Stomach (tissue), 9 donors: ENCODE measurements around the gene BCL3. TPM values are rescaled to one million over a fixed set of nuclear protein-coding genes. Genes with fewer than 3 reads are reported as not detected.

Experiments used
- DNase-seq, 2 donors: peaks; one replicate each; pipeline versions ENCODE4 v3.0.0 to v3.0.0-alpha.2; 2013 to 2019
- H3K27ac ChIP-seq, 5 donors: fragments of 200-600 bp in 4 of 5; sonication (generic) in 4 of 5; one replicate each; pipeline ENCODE4 v1.5.1; 2013 to 2019; ENCODE audit warnings: mild to moderate bottlenecking in 1 of 5, moderate library complexity in 1 of 5
- H3K27me3 ChIP-seq, 3 donors: fragments of 200-600 bp; sonication (generic); one replicate each; pipeline ENCODE4 v1.5.1; 2017 to 2019; ENCODE audit warnings: mixed run types in 1 of 3
- H3K36me3 ChIP-seq, 4 donors: fragments of 200-600 bp; sonication (generic); 1 replicate in 3 of 4; 2 replicates in 1 of 4; pipeline ENCODE4 v1.5.1; 2016 to 2019
- H3K4me1 ChIP-seq, 4 donors: fragments of 200-600 bp; sonication (generic); one replicate each; pipeline ENCODE4 v1.5.1; 2016 to 2019
- H3K4me3 ChIP-seq, 4 donors: fragments of 200-600 bp; sonication (generic) in 3 of 4; one replicate each; pipeline ENCODE4 v1.5.1; 2016 to 2019; ENCODE audit warnings: mild to moderate bottlenecking in 1 of 4
- H3K9me3 ChIP-seq, 4 donors: fragments of 200-600 bp; sonication (generic); one replicate each; pipeline ENCODE4 v1.5.1; 2016 to 2019
- EP300 ChIP-seq: sonication (generic); formaldehyde crosslinking; IDR thresholded peaks from one replicate; pipeline ENCODE4 v1.6.1; 2017; ENCODE audit warnings: antibody characterized with exemption
- POLR2A ChIP-seq, 4 donors: fragments of 450-650 bp; IDR thresholded peaks; one replicate each; pipeline ENCODE4 v1.6.1; 2016; ENCODE audit warnings: antibody characterized with exemption in 4 of 4, control low read depth in 2 of 4, mild to moderate bottlenecking in 1 of 4, moderate library complexity in 1 of 4
- POLR2AphosphoS5 ChIP-seq, 3 donors: sonication (generic); formaldehyde crosslinking; IDR thresholded peaks; one replicate each; pipeline ENCODE4 v1.6.1; 2016; ENCODE audit warnings: antibody characterized with exemption in 3 of 3
- WGBS, 5 donors: extraction: QIAGEN DNeasy Blood & Tissue Kit in 3 of 5; methylation state at CpG; one replicate each; pipeline versions ENCODE4 v1.1.5 to v1.1.7; 2013 to 2018; 5-methylcytosine and 5-hydroxymethylcytosine counted together
- intact Hi-C: fragments of 100-400 bp; cut with DNase I; formaldehyde crosslinking; loops from one replicate; pipeline ENCODE4 v1.15.1; 2023; ENCODE audit warnings: low total_unique reads
- polyA plus RNA-seq, 3 donors: library from polyadenylated mRNA; stranded (reverse); fragments of 200-250 nt; gene quantifications; one replicate each; pipeline ENCODE4 v1.2.3, GENCODE V29; 2013
- total RNA-seq, 5 donors: library from RNA; depleted of rRNA; stranded (reverse); fragments of >200 nt; gene quantifications; one replicate each; pipeline versions ENCODE4 v1.1.0 to v1.2.3, GENCODE V29; 2014 to 2016
- TF ChIP-seq, protein P1 (sequence below), 7 experiments: fragments of 450-650 bp in 4 of 7; fragments of 200-600 bp in 3 of 7; sonication (generic) in 3 of 7; IDR thresholded peaks; one replicate each; pipeline ENCODE4 v1.5.1; 2016 to 2019; ENCODE audit warnings: antibody characterized with exemption in 7 of 7, control low read depth in 2 of 7, mild to moderate bottlenecking in 1 of 7
- donor health status: healthy with polysubstance abuse.
- donor health status: Bipolar disorder and iron deficiency.
- donor health status: healthy.

The BCL3 gene
- total and polyA plus RNA-seq, 8 donors, result 4.4 to 322 (median 79.8) TPM

DNA sequence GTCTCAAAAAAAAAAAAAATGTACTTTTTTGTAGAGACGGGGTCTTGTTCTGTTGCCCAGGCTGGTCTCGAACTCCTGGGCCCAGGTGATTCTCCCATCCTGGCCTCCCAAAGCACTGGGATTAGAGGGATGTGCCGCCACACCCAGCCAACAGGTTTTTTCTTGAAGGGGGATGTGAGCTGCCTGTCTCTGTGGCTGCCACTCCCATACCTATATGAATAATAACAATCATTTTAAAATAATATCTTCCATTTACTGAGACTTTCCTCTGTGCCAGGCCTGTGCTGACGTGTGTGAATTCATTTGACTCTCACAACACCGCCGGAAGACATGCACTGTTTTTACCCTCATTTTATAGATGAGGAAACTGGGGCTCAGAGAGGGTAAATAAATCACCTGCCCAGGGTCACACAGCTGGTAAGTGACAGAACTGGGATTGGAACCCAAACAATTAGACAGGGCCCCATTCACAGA is 7.2 kb upstream of the BCL3 start:
- intact Hi-C loops, result no loop called here
- Histone ChIP-seq H3K4me3 (no peak overlapping the region), H3K4me1 (peaks cover 64 to 97% (median 77%) of the 10 kb centered on the region in 4 donors), H3K27me3 (no peaks in the 10 kb centered on the region), H3K36me3 (no peaks in the 10 kb centered on the region), H3K9me3 (no peaks in the 10 kb centered on the region), H3K27ac (peak overlapping the region; percentile 87 to 99 (median 96))
- TF ChIP-seq POLR2AphosphoS5 (IDR thresholded peaks at IDR 0.05) (no peak), POLR2A (IDR thresholded peaks at IDR 0.05) (no peak), EP300 (no peak)
- TF ChIP-seq, protein P1, sequence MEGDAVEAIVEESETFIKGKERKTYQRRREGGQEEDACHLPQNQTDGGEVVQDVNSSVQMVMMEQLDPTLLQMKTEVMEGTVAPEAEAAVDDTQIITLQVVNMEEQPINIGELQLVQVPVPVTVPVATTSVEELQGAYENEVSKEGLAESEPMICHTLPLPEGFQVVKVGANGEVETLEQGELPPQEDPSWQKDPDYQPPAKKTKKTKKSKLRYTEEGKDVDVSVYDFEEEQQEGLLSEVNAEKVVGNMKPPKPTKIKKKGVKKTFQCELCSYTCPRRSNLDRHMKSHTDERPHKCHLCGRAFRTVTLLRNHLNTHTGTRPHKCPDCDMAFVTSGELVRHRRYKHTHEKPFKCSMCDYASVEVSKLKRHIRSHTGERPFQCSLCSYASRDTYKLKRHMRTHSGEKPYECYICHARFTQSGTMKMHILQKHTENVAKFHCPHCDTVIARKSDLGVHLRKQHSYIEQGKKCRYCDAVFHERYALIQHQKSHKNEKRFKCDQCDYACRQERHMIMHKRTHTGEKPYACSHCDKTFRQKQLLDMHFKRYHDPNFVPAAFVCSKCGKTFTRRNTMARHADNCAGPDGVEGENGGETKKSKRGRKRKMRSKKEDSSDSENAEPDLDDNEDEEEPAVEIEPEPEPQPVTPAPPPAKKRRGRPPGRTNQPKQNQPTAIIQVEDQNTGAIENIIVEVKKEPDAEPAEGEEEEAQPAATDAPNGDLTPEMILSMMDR (IDR thresholded peaks at IDR 0.05), result no peak
- DNase-seq, result peak in 1 of 2 donors; percentile 55
- WGBS, 5 donors, result 38 to 46% (median 43%) methylated on average over 6 of the region's 6 CpGs

DNA sequence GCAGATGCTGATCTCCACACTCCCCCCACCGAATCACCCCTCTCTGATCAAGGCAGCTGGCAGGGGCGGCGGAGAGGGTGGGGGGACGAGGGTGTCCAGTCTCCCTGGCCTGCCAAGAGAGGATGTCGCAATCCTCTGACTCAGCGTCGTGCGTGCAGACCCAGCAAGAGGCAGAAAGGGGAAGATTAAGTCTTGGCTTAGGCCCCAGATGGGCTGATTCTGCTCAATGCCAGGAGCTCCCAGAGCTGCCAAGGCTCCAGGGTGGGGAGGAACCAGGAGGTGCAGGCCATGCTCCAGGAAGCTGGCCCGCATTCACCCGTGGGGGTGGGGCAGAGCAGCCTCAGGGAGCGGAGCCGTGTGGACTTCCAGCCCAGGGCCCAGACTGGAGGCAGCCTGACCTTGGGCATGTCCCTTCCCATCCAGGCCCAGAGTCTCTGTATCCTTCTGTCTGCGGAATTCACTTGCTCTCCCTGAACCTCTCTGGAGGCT is 6.6 kb upstream of the BCL3 start:
- peak; percentile 98 for DNase-seq
- H3K4me1 ChIP-seq, result peaks cover 70 to 97% (median 82%) of the 10 kb centered on the region in 4 donors
- H3K36me3 ChIP-seq, result no peaks in the 10 kb centered on the region
- no peaks in the 10 kb centered on the region for H3K9me3 ChIP-seq
- H3K27ac ChIP-seq, result peak overlapping the region; percentile 87 to 99 (median 96)
- 2 to 11% (median 4%) methylated on average over 6 to 13 of the region's 13 CpGs for WGBS, 5 donors
- TF ChIP-seq POLR2A (IDR thresholded peaks at IDR 0.05) (no peak), POLR2AphosphoS5 (IDR thresholded peaks at IDR 0.05) (peak; percentile 96 to 99 (median 98)), EP300 (peak; percentile 90)
- H3K27me3 ChIP-seq, result no peaks in the 10 kb centered on the region
- no peak overlapping the region for H3K4me3 ChIP-seq
- intact Hi-C loops, result no loop called here

GRCh38 chr19:44742330-44743061 is 6.0 kb upstream of the BCL3 start:
- intact Hi-C loops, result no loop called here
- H3K4me1 ChIP-seq, result peaks cover 74 to 98% (median 86%) of the 10 kb centered on the region in 4 donors
- TF ChIP-seq POLR2AphosphoS5 (IDR thresholded peaks at IDR 0.05) (no peak), EP300 (no peak), POLR2A (IDR thresholded peaks at IDR 0.05) (no peak)
- TF ChIP-seq, protein P1 (IDR thresholded peaks at IDR 0.05), result no peak

GRCh38 chr19:44744871-44745332 is 3.6 kb upstream of the BCL3 start:
- no peak for DNase-seq
- Histone ChIP-seq H3K4me1 (peaks cover 77 to 88% (median 78%) of the 10 kb centered on the region in 4 donors), H3K27me3 (no peaks in the 10 kb centered on the region), H3K36me3 (peaks cover 0 to 2% (median 0%) of the 10 kb centered on the region in 4 donors), H3K27ac (peak overlapping the region; percentile 77 to 99 (median 96)), H3K4me3 (peak overlapping the region in 1 of 4 donors; percentile 9), H3K9me3 (no peaks in the 10 kb centered on the region)
- TF ChIP-seq POLR2A (IDR thresholded peaks at IDR 0.05) (no peak), POLR2AphosphoS5 (IDR thresholded peaks at IDR 0.05) (no peak), EP300 (no peak)
- TF ChIP-seq, protein P1 (IDR thresholded peaks at IDR 0.05), result no peak
- 42 to 62% (median 49%) methylated on average over 3 of the region's 3 CpGs for WGBS, 5 donors
- intact Hi-C loops, result no loop called here

More at GRCh38 chr19:44742330-44743061, 6.0 kb upstream of the BCL3 start:
- WGBS, 5 donors, result 39 to 50% (median 43%) methylated on average over 20 of the region's 20 CpGs
- peak overlapping the region; percentile 87 to 99 (median 96) for H3K27ac ChIP-seq
- no peak overlapping the region for H3K4me3 ChIP-seq
- no peaks in the 10 kb centered on the region for H3K36me3 ChIP-seq
- DNase-seq, result no peak
- no peaks in the 10 kb centered on the region for H3K27me3 ChIP-seq
- H3K9me3 ChIP-seq, result no peaks in the 10 kb centered on the region
